ENCODE data around the gene RTRAF. TPM values are rescaled to one million over a fixed set of nuclear protein-coding genes. Genes with fewer than 3 reads are reported as not detected.

Gene RTRAF
- total and polyA plus RNA-seq, 2 of the 8 experiments (the other 6 are each of a cell fraction or from before 2014, with no cell fraction given), result 149 to 359 TPM

DNA sequence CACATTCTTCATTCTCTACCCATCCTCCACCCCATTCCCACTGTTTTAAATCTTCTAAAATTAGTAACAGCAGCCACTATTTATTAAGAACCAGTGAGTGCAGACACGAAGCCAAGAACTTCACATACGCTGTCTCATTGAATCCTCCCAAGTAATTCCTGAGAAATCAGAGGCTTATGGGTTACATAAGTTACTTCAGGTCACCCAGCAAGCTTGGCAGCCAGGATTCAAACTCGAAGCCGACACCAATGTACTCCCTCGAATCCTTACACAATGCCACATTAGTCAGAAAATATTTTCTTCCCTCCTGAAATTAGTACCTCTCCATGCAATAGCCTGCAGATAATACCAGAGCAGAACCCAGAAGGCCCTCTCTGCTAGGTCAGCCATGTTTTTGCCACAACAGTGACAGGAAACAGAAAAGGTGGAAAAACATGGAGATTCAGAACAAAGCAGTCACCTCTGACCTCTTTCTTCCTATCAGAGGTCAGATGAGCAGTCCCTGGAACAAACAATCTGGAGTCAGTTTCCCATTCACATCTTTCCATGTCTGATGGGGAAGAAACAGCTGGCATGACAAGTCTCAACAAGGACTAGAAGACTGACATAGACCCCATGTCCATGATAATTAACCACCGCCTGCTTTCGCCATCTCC is 63.1 kb downstream of the RTRAF start:
- Histone ChIP-seq H3K9ac (replicated peaks in 1 of 4; ENCODE audit: extremely low read depth in 1 of 4, low read depth in 3 of 4, low read length in 3 of 4) (no peak overlapping the region), H4K5ac (ENCODE audit: insufficient read length, low read depth, low read length) (no peak overlapping the region), H4K91ac (replicated peaks; ENCODE audit: insufficient read length, low read length) (no peak overlapping the region), H3K23ac (ENCODE audit: insufficient read length) (no peak overlapping the region), H4K20me1 (replicated peaks in 1 of 2; ENCODE audit: control insufficient read depth in 1 of 2, insufficient read depth in 2 of 2, low read length in 2 of 2) (no peaks in the 10 kb centered on the region), H3K79me2 (ENCODE audit: control insufficient read depth in 1 of 2, insufficient read depth in 2 of 2, low read length in 2 of 2) (no peaks in the 10 kb centered on the region), H2BK20ac (ENCODE audit: low read length) (no peak overlapping the region), H3K14ac (ENCODE audit: insufficient read length) (no peak overlapping the region), H2BK5ac (ENCODE audit: low read depth, low read length) (no peak overlapping the region), H3K4me1 (replicated peaks in 1 of 4; ENCODE audit: control insufficient read depth in 3 of 4, insufficient read depth in 4 of 4, low read length in 3 of 4) (peaks cover 0 to 5% (median 1%) of the 10 kb centered on the region in 4 experiments; a peak in 3 of 7 replicates), H3K56ac (replicated peaks; ENCODE audit: insufficient read length, low read depth, low read length) (no peak overlapping the region), H2AK5ac (ENCODE audit: low read depth, low read length) (no peak overlapping the region), H3K27ac (ENCODE audit: low read depth, low read length) (no peak overlapping the region), H3K4me3 (ENCODE audit: extremely low read depth in 1 of 4, insufficient read depth in 2 of 4, low read depth in 3 of 4, low read length in 4 of 4) (no peak overlapping the region), H3K4ac (replicated peaks; ENCODE audit: insufficient read length, low read depth, low read length) (no peak overlapping the region), H2AFZ (ENCODE audit: low read length) (no peak overlapping the region), H3K4me2 (ENCODE audit: insufficient read depth in 1 of 2, low read depth in 2 of 2, low read length in 2 of 2) (no peak overlapping the region), H2BK15ac (ENCODE audit: low read length) (no peak overlapping the region), H3K23me2 (ENCODE audit: low read depth, low read length) (no peaks in the 10 kb centered on the region), H4K8ac (ENCODE audit: extremely low read depth, insufficient read depth, low read length) (no peak overlapping the region), H3K9me3 (ENCODE audit: insufficient read depth in 2 of 2, low read depth in 1 of 2, low read length in 1 of 2) (no peaks in the 10 kb centered on the region), H2BK12ac (ENCODE audit: low read depth, low read length) (no peak overlapping the region), H3K18ac (ENCODE audit: extremely low read depth, low read length) (no peak overlapping the region), H3K36me3 (ENCODE audit: control insufficient read depth in 2 of 4, insufficient read depth in 4 of 4, low read length in 3 of 4) (no peaks in the 10 kb centered on the region), H2BK120ac (replicated peaks; ENCODE audit: low read depth, low read length) (no peak overlapping the region), H3K79me1 (ENCODE audit: low read depth, low read length) (no peaks in the 10 kb centered on the region), H3K27me3 (replicated peaks in 1 of 4; ENCODE audit: control insufficient read depth in 3 of 4, extremely low read depth in 1 of 4, insufficient read depth in 3 of 4, low read length in 3 of 4) (no peaks in the 10 kb centered on the region)
- POLR2A ChIA-PET (ENCODE audit: partially characterized antibody), result no interaction called here
- no peak for FAIRE-seq
- WGBS, 2 experiments (ENCODE audit: extremely low coverage in 1 of 2, insufficient coverage in 1 of 2, insufficient read length in 1 of 2, insufficient replicate concordance in 2 of 2, low coverage in 1 of 2, low lambda C conversion rate in 2 of 2, missing lambda C conversion rate in 1 of 2), result 92% methylated on average over 7 of the region's 7 CpGs; no CpG with 5 or more reads in 1 of the 2 experiments
- CTCF ChIA-PET (ENCODE audit: partially characterized antibody), result interaction anchor here (2.8 to 10.0 kb wide), 2 partner anchors 9 to 18 kb away, joined by 16 to 135 read pairs; partner anchors contain the start of gene NID2
- DNase-seq (ENCODE audit: low read depth in 1 of 2, low spot score in 2 of 2), result no peak
- TF ChIP-seq YY1 (IDR thresholded peaks at IDR 0.05; ENCODE audit: low read depth, low read length) (no peak), HDAC6 (IDR thresholded peaks at IDR 0.05; ENCODE audit: low read depth, low read length) (no peak), BACH1 (IDR thresholded peaks at IDR 0.05; ENCODE audit: low read length) (no peak), TAF7 (optimal IDR thresholded peaks at IDR 0.05; ENCODE audit: borderline replicate concordance, low read depth, low read length) (no peak), BRCA1 (IDR thresholded peaks at IDR 0.05; ENCODE audit: low read depth, low read length) (no peak), CBX5 (IDR thresholded peaks at IDR 0.05; ENCODE audit: low read depth, low read length) (no peak), ATF3 (IDR thresholded peaks at IDR 0.05; ENCODE audit: insufficient read depth, low read depth, low read length) (no peak), SIN3A (conservative IDR thresholded peaks at IDR 0.05 in 1 of 2, IDR thresholded peaks at IDR 0.05 in 1 of 2; ENCODE audit: low read depth in 1 of 2, low read length in 2 of 2) (no peak), JUN (IDR thresholded peaks at IDR 0.05; ENCODE audit: low read depth, low read length) (no peak), ZNF274 (IDR thresholded peaks at IDR 0.05; ENCODE audit: borderline replicate concordance, extremely low read depth, low read length) (no peak), SIRT6 (IDR thresholded peaks at IDR 0.05; ENCODE audit: low read length) (no peak), SIX5 (IDR thresholded peaks at IDR 0.05; ENCODE audit: low read depth, low read length) (no peak), EGR1 (IDR thresholded peaks at IDR 0.05; ENCODE audit: borderline replicate concordance, low read depth, low read length) (no peak), POLR2A (IDR thresholded peaks at IDR 0.05; ENCODE audit: control extremely low read depth in 1 of 2, low read depth in 2 of 2, low read length in 2 of 2) (no peak)

All from H1 (cell line).